HCT116 (cell line): Measurements from ENCODE around the gene WSCD2. TPM values are rescaled to one million over a fixed set of nuclear protein-coding genes. Genes with fewer than 3 reads are reported as not detected.

ENCODE experiments used
- ATAC-seq: fragments of 200-7000 bp; cut with Tn5 transposase; 2 replicates; pipeline ENCODE4 v1.9.1; 2020; ENCODE audit warnings: mild to moderate bottlenecking, moderate library complexity
- BruUV-seq: library from RNA; stranded (reverse); fragments of 400-500 nt; replicated peaks from 2 replicates; lab custom pipeline; 2021; lab: Mats Ljungman, UMichigan
- CTCF ChIA-PET: fragments of 300-600 bp; sonication (Branson Sonifier 250); formaldehyde crosslinking; loops from one replicate; lab custom pipeline; 2021; ENCODE audit warnings: antibody characterized with exemption; lab: Charles Lee
- POLR2A ChIA-PET: fragments of 300-600, 350-600 bp; sonication (Branson Sonifier 250); formaldehyde crosslinking; loops from one replicate; lab custom pipeline; 2021; ENCODE audit warnings: antibody characterized with exemption; lab: Charles Lee
- RAD21 ChIA-PET, 2 experiments: fragments of 300-600 bp; sonication (Branson Sonifier 250); formaldehyde crosslinking; loops; one replicate each; lab custom pipeline; 2023; ENCODE audit warnings: low total read pairs in 2 of 2; ENCODE audit not compliant: uncharacterized antibody in 2 of 2, unreplicated experiment in 2 of 2, low non-redundant PET in 1 of 2; lab: Charles Lee
- DNase-seq: peaks from one replicate; pipeline ENCODE4 v3.0.0-alpha.2; 2010; ENCODE audit warnings: low read depth, low spot score
- H2AFZ ChIP-seq: fragments of 200-600 bp; shearing (Covaris generic), sonication (generic); 2 replicates; pipeline ENCODE4 v1.6.1; 2017; ENCODE audit warnings: low read depth, mixed run types, mixed read lengths, antibody characterized with exemption, low read length; ENCODE audit not compliant: poor library complexity, severe bottlenecking
- H3K27ac ChIP-seq: 2 replicates; pipeline ENCODE4 v1.5.1; 2012; ENCODE audit warnings: low read depth, low read length
- H3K27me3 ChIP-seq: fragments of 200-600 bp; sonication (generic); 2 replicates; pipeline ENCODE4 v1.6.1; 2016; ENCODE audit warnings: mixed run types, low read length, mixed read lengths; ENCODE audit not compliant: insufficient read depth
- H3K36me3 ChIP-seq, 2 experiments: fragments of 200-500 bp in 1 of 2; fragments of 200-600 bp in 1 of 2; sonication (Bioruptor generic) in 1 of 2; sonication (generic) in 1 of 2; 2 replicates each; pipeline versions ENCODE4 v1.5.1 to v1.6.1; 2014 to 2016; ENCODE audit warnings: low read length in 2 of 2, inconsistent platforms in 1 of 2, mixed read lengths in 1 of 2, mixed run types in 1 of 2; ENCODE audit not compliant: insufficient read depth in 2 of 2, control insufficient read depth in 1 of 2
- H3K4me1 ChIP-seq, 2 experiments: fragments of 200-600 bp in 1 of 2; sonication (generic) in 1 of 2; 2 replicates each; pipeline versions ENCODE4 v1.5.1 to v1.6.1; 2012 to 2017; ENCODE audit warnings: low read length in 2 of 2, inconsistent platforms in 1 of 2, mild to moderate bottlenecking in 1 of 2, mixed read lengths in 1 of 2, mixed run types in 1 of 2, moderate library complexity in 1 of 2; ENCODE audit not compliant: insufficient read depth in 2 of 2, control insufficient read depth in 1 of 2
- H3K4me2 ChIP-seq: fragments of 200-600 bp; sonication (generic); 2 replicates; pipeline ENCODE4 v1.6.1; 2017; ENCODE audit warnings: mixed run types, low read length, mixed read lengths
- H3K4me3 ChIP-seq, 2 experiments: fragments of 200-600 bp in 1 of 2; sonication (generic) in 1 of 2; replicated peaks in 1 of 2; 2 replicates each; pipeline ENCODE4 v1.5.1; 2011 to 2016; ENCODE audit warnings: low read length in 2 of 2, control low read depth in 1 of 2, low read depth in 1 of 2, mild to moderate bottlenecking in 1 of 2, mixed read lengths in 1 of 2, mixed run types in 1 of 2
- H3K79me2 ChIP-seq: fragments of 200-600 bp; sonication (generic); 2 replicates; pipeline ENCODE4 v1.6.1; 2017; ENCODE audit warnings: mild to moderate bottlenecking, mixed run types, low read length, moderate library complexity, mixed read lengths; ENCODE audit not compliant: insufficient read depth
- H3K9ac ChIP-seq: fragments of 200-600 bp; sonication (generic); 2 replicates; pipeline ENCODE4 v1.6.1; 2016; ENCODE audit warnings: low read length, mixed read lengths
- H3K9me2 ChIP-seq: fragments of 200-600 bp; sonication (generic), shearing (Covaris generic); 2 replicates; pipeline ENCODE4 v1.6.1; 2017; ENCODE audit warnings: mixed run types, mild to moderate bottlenecking, moderate library complexity; ENCODE audit not compliant: insufficient read depth
- H3K9me3 ChIP-seq, 2 experiments: fragments of 200-500 bp in 1 of 2; fragments of 200-600 bp in 1 of 2; sonication (Bioruptor generic) in 1 of 2; sonication (generic) in 1 of 2; 2 replicates each; pipeline ENCODE4 v1.6.1; 2014 to 2017; ENCODE audit warnings: low read length in 2 of 2, mixed read lengths in 2 of 2, inconsistent platforms in 1 of 2, low read depth in 1 of 2, mild to moderate bottlenecking in 1 of 2, mixed run types in 1 of 2, moderate library complexity in 1 of 2; ENCODE audit not compliant: control insufficient read depth in 1 of 2, insufficient read depth in 1 of 2
- H4K20me1 ChIP-seq: fragments of 200-600 bp; sonication (generic), shearing (Covaris generic); 2 replicates; pipeline ENCODE4 v1.6.1; 2017; ENCODE audit warnings: mixed run types, mild to moderate bottlenecking, moderate library complexity; ENCODE audit not compliant: insufficient read depth
- ATF3 ChIP-seq: IDR thresholded peaks from 2 replicates; pipeline ENCODE4 v1.6.1; 2012
- CBX3 ChIP-seq: IDR thresholded peaks from 2 replicates; pipeline ENCODE4 v1.6.1; 2012; ENCODE audit warnings: low read depth
- CEBPB ChIP-seq: IDR thresholded peaks from 2 replicates; pipeline ENCODE4 v1.6.1; 2012; ENCODE audit warnings: low read depth
- EZH2 ChIP-seq: fragments of 200-600 bp; sonication (generic); IDR thresholded peaks from 2 replicates; pipeline ENCODE4 v1.6.1; 2017; ENCODE audit warnings: antibody characterized with exemption, mixed run types
- FOSL1 ChIP-seq: IDR thresholded peaks from 2 replicates; pipeline ENCODE4 v1.6.1; 2012; ENCODE audit warnings: low read depth
- RAD21 ChIP-seq: IDR thresholded peaks from 2 replicates; pipeline ENCODE4 v1.6.1; 2012; ENCODE audit warnings: low read depth, mild to moderate bottlenecking
- SIN3A ChIP-seq: IDR thresholded peaks from 2 replicates; pipeline ENCODE4 v1.6.1; 2012; ENCODE audit warnings: low read depth
- SP1 ChIP-seq: IDR thresholded peaks from 2 replicates; pipeline ENCODE4 v1.6.1; 2012; ENCODE audit warnings: low read depth
- ZFX ChIP-seq: fragments of 450-650 bp; IDR thresholded peaks from 2 replicates; pipeline ENCODE4 v1.6.1; 2017
- intact Hi-C: fragments of 100-400 bp; cut with micrococcal nuclease; formaldehyde crosslinking; loops from 2 replicates; pipeline ENCODE4 v1.10.0; 2022
- total RNA-seq: library from RNA; stranded (reverse); gene quantifications from one replicate; pipeline ENCODE4 v1.2.1, GENCODE V29; 2021; ENCODE audit not compliant: unreplicated experiment
- TF ChIP-seq, protein P1 (sequence below), 3 experiments: fragments of 200-600 bp in 1 of 3; sonication (generic) in 1 of 3; IDR thresholded peaks in 2 of 3; conservative IDR thresholded peaks in 1 of 3; 2 replicates each; pipeline ENCODE4 v1.5.1; 2012 to 2017; ENCODE audit warnings: low read depth in 2 of 3, low read length in 2 of 3, antibody characterized with exemption in 1 of 3, borderline replicate concordance in 1 of 3, control low read depth in 1 of 3, mild to moderate bottlenecking in 1 of 3, mixed read lengths in 1 of 3, mixed run types in 1 of 3, moderate library complexity in 1 of 3; ENCODE audit not compliant: insufficient read depth in 1 of 3
- TF ChIP-seq, protein P2 (sequence below): IDR thresholded peaks from 2 replicates; pipeline ENCODE4 v1.6.1; 2012

WSCD2 gene
- total RNA-seq, 1 experiment from 2014 or later, result 0.05 TPM

DNA sequence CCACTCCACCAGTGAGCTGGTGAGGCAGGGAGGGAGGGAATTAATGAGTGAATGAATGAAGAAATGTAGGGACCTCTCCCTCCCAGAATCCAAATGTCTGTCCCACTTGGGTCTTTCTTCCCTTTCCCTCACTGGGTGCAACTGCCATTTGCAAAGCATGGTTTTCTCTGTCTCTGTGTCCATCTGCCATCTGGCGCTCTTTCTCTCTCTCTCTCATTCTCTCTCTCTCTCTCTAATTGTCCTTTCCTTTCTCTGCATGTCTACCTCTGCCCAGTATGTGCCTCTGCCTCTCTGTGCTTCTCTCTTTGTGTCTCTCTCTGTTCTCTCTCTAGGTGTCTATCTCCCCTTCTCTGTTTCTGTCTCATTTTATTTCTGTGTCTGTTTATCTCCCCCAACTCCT, 107.3 kb downstream of the WSCD2 start:
- peaks cover 41% of the 10 kb centered on the region for H3K27me3 ChIP-seq
- ChIA-PET CTCF (interaction anchor here (1.0 to 1.7 kb wide), 5 partner anchors 173 to 318 kb away, joined by 3 to 10 read pairs (median 4); no protein-coding TSS in a partner anchor), POLR2A (no interaction called here), RAD21 (no interaction called here)
- H3K9me3 ChIP-seq, result no peaks in the 10 kb centered on the region
- H3K9ac ChIP-seq, result no peak overlapping the region
- no peaks in the 10 kb centered on the region for H4K20me1 ChIP-seq
- no peaks in the 10 kb centered on the region for H3K9me2 ChIP-seq
- H3K4me3 ChIP-seq, result no peak overlapping the region
- no peak for ATAC-seq
- DNase-seq, result no peak
- intact Hi-C loops, result loop anchor here (2.0 kb wide), 2 partner anchors 174 to 246 kb away; no protein-coding TSS in a partner anchor
- no peaks in the 10 kb centered on the region for H3K79me2 ChIP-seq
- no peak overlapping the region for H3K27ac ChIP-seq
- TF ChIP-seq CBX3, result no peak
- TF ChIP-seq, protein P1, sequence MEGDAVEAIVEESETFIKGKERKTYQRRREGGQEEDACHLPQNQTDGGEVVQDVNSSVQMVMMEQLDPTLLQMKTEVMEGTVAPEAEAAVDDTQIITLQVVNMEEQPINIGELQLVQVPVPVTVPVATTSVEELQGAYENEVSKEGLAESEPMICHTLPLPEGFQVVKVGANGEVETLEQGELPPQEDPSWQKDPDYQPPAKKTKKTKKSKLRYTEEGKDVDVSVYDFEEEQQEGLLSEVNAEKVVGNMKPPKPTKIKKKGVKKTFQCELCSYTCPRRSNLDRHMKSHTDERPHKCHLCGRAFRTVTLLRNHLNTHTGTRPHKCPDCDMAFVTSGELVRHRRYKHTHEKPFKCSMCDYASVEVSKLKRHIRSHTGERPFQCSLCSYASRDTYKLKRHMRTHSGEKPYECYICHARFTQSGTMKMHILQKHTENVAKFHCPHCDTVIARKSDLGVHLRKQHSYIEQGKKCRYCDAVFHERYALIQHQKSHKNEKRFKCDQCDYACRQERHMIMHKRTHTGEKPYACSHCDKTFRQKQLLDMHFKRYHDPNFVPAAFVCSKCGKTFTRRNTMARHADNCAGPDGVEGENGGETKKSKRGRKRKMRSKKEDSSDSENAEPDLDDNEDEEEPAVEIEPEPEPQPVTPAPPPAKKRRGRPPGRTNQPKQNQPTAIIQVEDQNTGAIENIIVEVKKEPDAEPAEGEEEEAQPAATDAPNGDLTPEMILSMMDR (IDR thresholded peaks at IDR 0.05 in 2 of 3, conservative IDR thresholded peaks at IDR 0.05 in 1 of 3; ENCODE audit: borderline replicate concordance in 1 of 3, insufficient read depth in 1 of 3, low read depth in 2 of 3, low read length in 2 of 3), result no peak
- no peak for TF ChIP-seq ATF3
- H3K36me3 ChIP-seq, result no peaks in the 10 kb centered on the region
- no peak overlapping the region for H2AFZ ChIP-seq
- H3K4me2 ChIP-seq, result no peak overlapping the region
- peaks cover 0 to 3% of the 10 kb centered on the region in 2 experiments; a peak in 1 of 4 replicates for H3K4me1 ChIP-seq
- no TSS peak for BruUV-seq

DNA sequence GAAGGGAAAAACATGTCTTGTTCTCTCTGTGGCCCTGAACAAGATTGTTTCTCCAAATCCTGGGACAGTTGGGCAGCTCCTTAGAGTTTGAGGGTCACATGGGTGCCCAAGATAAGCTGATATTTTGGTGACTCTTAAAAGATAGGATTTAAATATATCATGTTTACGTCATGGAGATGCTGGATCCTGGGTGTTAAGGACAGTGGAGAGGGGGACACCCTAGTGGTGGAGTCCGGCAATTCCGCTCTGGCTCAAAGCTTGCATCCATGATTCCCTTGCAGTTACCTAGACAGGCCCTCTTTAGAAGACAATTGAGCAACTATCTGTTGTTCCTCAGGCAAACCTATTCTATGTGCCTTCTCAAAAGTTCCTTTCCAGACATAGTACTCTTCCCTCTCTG, 108.2 kb downstream of the WSCD2 start:
- no peak overlapping the region for H3K4me2 ChIP-seq
- no peak overlapping the region for H3K9ac ChIP-seq
- TF ChIP-seq, protein P1 (IDR thresholded peaks at IDR 0.05 in 2 of 3, conservative IDR thresholded peaks at IDR 0.05 in 1 of 3; ENCODE audit: borderline replicate concordance in 1 of 3, insufficient read depth in 1 of 3, low read depth in 2 of 3, low read length in 2 of 3), result peak; percentile 44 to 86 (median 79); a peak in 5 of 6 replicates
- TF ChIP-seq, protein P2, sequence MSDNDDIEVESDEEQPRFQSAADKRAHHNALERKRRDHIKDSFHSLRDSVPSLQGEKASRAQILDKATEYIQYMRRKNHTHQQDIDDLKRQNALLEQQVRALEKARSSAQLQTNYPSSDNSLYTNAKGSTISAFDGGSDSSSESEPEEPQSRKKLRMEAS, result no peak
- TF ChIP-seq CEBPB, result no peak
- no peak for TF ChIP-seq SP1
- TF ChIP-seq ZFX, result no peak
- TF ChIP-seq EZH2, result no peak
- no peak for TF ChIP-seq SIN3A
- no peak for TF ChIP-seq FOSL1
- no peak for TF ChIP-seq ATF3
- TF ChIP-seq RAD21, result peak; percentile 67
- intact Hi-C loops, result loop anchor here (2.0 kb wide), 2 partner anchors 174 to 246 kb away; no protein-coding TSS in a partner anchor
- no peaks in the 10 kb centered on the region for H3K79me2 ChIP-seq
- BruUV-seq, result no TSS peak
- DNase-seq, result peak; percentile 40
- H3K9me2 ChIP-seq, result no peaks in the 10 kb centered on the region
- peaks cover 0 to 3% of the 10 kb centered on the region in 2 experiments; a peak in 1 of 4 replicates for H3K4me1 ChIP-seq
- H3K27me3 ChIP-seq, result peaks cover 48% of the 10 kb centered on the region
- ChIA-PET RAD21 (no interaction called here), CTCF (interaction anchor here (0.6 to 1.7 kb wide), 8 partner anchors 12 to 319 kb away, joined by 3 to 10 read pairs (median 4); no protein-coding TSS in a partner anchor), POLR2A (no interaction called here)
- H3K27ac ChIP-seq, result no peak overlapping the region
- no peaks in the 10 kb centered on the region for H4K20me1 ChIP-seq
- H3K4me3 ChIP-seq, result no peak overlapping the region
- no peaks in the 10 kb centered on the region for H3K36me3 ChIP-seq
- no peak overlapping the region for H2AFZ ChIP-seq
- no peaks in the 10 kb centered on the region for H3K9me3 ChIP-seq
- peak; percentile 96 for ATAC-seq
